Fibroblast of gingiva (primary cell): ENCODE results near the gene CNBD2.
"Not testable (repeated sequence)": the region's sequence is repeated elsewhere in the genome, so short reads cannot be mapped to it uniquely, and the experiment has no call there.

ENCODE experiments used
- DNase-seq: peaks from one replicate; pipeline ENCODE4 v3.0.0-alpha.2; 2011; ENCODE audit warnings: low read depth

Gene CNBD2

DNA sequence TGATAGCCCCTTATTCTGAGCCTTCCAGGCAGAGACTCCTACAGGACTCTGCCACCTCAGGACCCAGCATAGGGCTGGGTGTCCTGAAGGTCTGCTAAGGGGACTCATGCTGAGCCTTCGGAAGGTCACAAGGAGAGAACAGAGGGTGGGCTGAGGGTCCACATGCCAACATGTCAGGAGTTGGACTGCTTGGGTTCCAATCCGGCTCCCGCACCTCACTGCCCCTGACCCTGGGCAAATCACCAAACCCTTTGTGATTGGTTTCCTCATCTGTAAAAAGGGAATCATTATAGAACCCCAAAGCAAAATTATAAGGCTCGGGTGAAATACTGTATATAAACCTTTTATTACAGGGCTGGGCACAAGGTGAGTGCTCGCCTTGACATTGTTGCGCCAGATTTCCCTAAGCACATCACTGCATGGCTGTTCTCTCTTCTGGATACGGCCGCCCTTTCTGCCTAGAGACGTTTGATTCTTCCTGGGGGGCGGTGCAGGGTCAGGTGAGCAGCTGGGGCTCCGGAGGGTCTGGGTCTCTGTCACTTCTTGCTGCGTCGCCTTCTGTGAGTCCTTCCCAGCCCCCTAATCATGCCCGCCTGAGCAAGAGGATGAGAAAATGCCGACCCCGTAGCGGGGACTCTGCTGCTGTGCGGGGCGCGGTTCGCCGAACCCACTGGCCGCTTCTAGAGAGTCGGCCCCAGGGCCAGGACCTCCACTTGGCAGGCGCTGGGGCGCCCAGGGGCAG, 95.7 kb downstream of the CNBD2 start:
- no peak for DNase-seq

DNA sequence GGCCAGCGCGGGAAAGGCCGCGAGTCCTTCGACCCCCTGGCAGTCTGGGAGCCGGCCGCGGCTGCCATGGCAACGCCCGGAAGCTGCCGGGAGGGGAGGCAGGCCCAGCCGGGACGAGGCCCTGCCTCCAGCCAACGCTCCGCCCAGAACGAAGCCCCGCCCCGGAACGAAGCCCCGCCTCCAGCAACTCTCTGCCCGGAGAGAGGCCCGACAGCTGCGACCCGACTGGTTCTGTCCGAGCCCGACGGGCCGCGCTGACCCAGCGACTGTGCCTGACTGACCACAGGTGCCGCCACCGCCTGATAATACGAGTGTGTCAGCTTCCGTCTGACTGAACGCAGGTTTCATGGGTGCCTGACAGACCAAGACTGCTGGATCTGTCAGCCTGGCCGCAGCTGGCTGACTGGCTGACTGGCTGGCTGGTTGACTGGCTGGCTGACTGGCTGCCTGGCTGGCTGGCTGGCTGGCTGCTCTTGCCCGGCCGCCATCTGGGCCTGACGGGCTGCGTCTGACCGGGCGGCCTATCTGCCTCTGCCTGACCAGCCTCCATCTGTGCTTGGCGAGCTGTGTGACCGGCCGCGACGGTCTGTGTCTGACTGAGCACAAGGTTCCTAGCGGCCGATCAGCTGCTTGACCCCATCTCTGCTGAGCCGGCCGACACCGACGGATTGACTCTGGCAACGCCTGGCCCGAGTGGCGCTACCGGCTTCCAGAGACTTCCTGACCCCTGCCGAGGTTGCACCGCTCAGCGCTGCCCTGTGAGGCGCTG, 96.5 kb downstream of the CNBD2 start:
- DNase-seq = peak; percentile 85

DNA sequence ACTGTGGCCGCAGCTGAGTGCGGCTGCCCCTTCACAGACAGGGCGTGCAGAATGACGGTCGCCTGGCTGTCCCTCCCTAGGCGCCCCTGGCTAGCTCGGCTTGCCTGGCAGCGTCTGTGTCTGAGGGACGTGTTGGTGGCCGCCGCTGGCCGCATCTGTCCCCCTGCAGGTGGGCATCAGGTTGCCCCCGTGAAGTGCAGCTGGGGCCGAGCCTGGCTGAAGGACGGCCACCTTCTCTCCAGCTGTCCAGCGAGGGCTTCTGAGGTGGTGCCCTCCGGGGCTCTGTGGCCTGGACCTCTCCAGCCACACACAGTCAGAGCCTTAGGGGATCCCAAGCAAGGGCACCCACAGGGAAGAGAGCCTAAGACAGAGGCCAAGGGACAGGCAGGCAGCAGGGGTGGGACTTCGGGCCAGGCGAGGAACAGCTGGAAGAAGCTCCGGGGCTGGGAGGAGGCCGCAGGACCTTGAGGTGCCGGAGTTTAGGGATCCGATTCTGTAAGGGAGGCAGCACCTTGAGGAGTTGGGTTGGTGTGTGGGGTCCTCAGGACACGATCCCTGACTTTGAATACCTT, 97.1 kb downstream of the CNBD2 start:
- DNase-seq = no peak

DNA sequence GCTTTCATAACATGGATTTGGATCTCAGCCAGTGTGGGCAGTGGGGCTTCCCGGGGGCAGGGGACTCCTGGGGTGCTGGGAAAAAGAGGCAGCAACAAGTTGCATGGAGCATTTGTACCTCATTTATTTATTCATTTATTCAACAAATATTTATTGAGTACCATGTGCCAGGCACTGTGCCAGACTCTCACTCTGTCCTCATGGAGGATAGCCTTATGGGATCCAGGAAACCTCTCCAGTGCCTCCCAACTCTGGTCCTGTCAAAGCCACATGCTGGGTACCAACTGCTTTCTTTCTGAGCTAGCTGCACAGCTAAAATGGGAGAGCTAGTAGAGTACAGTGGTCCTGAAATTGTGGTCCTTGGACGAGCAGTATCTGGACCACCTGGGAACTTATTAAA, 98.4 kb downstream of the CNBD2 start:
- no peak for DNase-seq

DNA sequence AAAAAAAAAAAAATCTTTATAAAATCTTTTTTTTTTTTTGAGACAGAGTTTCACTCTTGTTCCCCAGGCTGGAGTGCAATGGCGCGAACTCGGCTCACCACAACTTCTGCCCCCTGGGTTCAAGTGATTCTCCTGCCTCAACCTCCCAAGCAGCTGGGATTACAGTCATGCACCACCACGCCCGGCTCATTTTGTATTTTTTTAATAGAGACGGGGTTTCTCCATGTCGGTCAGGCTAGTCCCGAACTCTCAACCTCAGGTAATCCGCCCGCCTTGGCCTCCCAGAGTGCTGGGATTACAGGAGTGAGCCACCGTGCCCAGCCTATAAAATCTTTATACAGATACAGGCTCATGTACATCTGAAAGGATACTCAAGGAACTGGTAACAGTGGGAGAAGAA, 100.1 kb downstream of the CNBD2 start:
- not testable (repeated sequence) for DNase-seq

DNA sequence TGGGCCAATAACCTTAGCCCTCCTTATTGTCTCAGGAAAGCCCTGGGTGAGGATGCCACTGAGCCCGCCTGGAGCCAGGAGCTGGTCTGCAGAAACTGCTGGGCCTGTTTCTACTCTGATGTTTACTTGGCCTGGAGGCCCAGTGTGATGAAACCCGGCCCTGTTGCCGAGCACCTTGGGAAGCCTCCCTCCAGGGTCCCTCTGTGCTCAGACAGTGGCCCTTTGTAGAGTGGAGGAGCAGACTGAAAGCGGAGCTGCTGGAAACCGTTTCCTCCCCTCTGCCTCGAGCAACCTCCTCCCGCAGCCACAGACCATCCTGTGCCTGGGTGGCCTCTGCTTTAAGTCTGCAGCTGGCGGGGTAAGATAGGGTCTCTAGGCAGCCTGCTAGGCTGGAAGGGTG, 102.1 kb downstream of the CNBD2 start:
- no peak for DNase-seq

DNA sequence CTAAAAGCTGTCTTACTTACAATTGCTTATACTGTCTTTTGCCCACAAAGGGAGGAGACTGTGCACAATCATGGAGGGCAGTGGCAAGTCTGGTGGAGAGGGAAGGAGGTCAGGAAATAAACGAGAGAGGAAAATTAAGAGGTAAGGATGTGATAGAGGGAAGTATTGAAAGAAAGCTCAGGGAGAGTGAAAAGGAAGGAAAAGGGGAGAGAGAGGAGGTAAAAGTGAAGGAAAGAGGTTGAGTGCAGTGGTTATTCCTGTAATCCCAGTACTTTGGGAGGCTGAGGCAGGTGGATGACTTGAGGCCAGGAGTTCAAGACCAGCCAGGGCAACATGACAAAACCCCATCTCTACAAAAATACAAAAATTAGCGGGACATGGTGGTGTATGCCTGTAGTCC, 103.5 kb downstream of the CNBD2 start:
- no peak for DNase-seq

DNA sequence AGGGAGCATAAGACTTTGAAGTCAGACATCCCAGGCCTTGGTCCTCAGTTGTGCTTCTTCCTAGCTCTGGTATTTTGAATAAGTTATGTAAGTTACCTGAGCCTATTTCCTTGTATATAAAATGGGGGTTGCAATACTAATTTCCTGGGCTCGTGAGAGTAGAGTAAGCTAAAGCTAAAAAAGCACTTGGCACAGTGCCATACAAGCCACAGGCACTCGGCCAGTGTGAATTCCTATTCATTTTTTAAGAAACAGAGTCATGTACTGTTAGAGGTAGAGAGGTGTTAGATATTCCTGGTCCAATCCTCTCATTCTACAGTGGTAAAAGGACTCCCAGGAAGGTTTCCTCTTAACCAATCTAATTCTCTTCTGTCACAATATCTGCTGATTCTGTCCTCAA, 106.6 kb downstream of the CNBD2 start:
- no peak for DNase-seq

DNA sequence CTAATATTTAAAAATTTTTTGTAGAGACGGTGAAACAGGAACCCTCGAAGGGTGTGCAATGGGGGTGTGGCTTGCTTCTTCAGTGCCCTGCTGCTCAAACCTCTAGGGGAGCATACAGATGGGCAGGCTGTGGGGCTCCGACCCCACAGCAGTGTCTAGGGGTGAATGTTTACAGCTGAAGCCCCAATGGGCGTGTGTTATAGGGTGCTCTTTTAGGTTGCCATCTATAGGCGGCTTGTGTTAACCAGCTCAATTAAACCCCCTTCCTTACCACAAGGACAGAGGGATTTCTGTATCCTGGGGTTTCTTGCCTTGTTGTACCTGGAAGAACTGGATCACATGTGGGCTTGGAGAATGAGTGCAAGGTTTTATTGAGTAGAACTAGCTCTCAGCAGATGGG, 109.4 kb downstream of the CNBD2 start:
- not testable (repeated sequence) for DNase-seq

DNA sequence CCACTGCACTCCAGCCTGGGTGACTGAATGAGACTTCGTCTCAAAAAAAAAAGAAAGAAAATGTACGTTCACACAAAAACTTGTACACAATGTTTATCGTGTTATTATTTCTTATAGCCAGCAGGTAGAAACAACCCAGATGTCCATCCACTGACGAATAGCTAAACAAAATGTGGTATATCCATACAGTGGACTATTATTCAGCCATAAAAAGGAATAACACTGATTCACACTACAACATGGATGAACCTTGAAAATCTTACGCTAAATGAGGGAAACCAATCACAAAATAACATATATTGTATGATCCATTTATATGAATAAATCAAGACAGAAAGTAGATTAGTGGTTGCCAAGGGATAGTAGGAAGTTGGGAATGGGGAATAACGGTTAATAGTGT, 111.1 kb downstream of the CNBD2 start:
- no peak for DNase-seq

DNA sequence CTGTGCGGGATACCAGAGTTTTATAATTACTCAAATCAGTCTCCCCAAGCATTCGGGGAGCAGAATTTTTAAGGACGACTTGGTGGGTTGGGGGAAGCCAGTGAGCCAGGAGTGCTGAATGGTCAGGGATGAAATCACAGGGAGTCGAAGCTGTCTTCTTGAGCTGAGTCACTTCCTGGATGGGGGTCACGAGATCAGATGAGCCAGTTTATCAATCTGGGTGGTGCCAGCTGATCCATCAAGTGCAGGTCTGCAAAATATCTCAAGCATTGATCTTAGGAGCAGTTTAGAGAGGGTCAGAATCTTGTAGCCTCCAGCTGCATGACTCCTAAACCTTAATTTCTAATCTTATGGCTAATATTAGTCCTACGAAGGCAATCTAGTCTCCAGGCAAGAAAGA, 111.6 kb downstream of the CNBD2 start:
- DNase-seq = not testable (repeated sequence)
